Measurements from ENCODE around the gene ATP6V0A1. TPM values are rescaled to one million over a fixed set of nuclear protein-coding genes. Genes with fewer than 3 reads are reported as not detected.
A peak's percentile ranks its signal among the peaks of the same experiment; 100 is the strongest.

The ATP6V0A1 gene
- total RNA-seq, 1 donor = 40.0 TPM

DNA sequence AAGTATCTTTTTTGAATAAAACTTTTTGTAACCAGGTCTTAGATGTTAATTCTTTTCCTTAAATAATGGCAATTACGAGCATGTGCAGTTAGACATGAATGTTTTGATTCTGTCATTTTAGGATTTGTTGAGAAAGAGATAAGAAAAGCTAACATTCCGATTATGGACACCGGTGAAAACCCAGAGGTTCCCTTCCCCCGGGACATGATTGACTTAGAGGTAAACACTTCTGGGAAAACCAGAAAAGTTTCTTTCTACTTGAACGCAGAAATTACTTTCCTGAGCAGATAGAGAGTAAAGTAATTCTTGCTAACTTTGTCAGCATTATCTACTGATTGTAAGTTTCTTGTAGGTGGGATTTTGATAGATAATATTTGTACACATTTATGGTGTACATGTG lies 9.2 kb downstream of the ATP6V0A1 start:
- no peak for DNase-seq (ENCODE audit: low read depth)
- no peak overlapping the region for H3K4me3 ChIP-seq (ENCODE audit: low read depth, low read length)
- TF ChIP-seq, protein P1, sequence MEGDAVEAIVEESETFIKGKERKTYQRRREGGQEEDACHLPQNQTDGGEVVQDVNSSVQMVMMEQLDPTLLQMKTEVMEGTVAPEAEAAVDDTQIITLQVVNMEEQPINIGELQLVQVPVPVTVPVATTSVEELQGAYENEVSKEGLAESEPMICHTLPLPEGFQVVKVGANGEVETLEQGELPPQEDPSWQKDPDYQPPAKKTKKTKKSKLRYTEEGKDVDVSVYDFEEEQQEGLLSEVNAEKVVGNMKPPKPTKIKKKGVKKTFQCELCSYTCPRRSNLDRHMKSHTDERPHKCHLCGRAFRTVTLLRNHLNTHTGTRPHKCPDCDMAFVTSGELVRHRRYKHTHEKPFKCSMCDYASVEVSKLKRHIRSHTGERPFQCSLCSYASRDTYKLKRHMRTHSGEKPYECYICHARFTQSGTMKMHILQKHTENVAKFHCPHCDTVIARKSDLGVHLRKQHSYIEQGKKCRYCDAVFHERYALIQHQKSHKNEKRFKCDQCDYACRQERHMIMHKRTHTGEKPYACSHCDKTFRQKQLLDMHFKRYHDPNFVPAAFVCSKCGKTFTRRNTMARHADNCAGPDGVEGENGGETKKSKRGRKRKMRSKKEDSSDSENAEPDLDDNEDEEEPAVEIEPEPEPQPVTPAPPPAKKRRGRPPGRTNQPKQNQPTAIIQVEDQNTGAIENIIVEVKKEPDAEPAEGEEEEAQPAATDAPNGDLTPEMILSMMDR (IDR thresholded peaks at IDR 0.05; ENCODE audit: insufficient read depth, low read length) = no peak

DNA sequence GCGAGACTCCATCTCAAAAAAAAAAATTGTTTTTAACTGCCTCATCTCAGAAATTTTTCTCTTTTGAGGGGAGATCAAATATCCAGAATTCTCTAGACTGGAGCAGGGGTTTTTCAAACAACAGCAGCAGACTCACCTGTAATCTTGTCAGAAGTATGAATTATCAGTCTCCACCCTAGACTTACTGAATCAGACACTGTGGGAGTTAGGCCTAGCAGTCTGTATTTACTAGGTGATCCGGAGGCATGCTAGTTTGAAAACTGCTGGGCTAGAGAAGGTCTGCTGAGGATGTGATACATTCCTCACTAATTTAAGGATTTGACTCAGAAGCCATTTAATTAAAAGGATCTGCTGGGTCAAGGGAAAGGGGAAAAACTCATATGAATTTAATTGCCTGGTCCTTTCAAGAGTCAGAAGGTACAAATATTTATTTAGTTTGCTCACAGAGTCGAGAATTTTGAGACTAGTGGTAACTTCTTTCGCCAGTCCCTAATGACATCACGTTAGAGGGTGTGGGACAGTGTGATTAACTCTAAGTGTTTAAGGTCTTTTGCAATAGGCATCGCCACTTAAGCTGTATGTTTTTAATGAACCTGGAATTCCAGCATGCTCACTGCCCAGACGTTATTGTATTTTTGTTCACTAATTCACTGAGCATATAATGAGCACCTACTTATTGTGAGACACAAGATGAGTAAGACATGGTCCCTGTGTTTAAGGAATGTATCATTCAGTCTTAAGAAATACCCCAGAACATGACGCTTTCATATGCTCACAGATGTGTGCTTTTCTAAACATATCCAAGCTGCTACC lies 14.2 kb downstream of the ATP6V0A1 start:
- peak; percentile 75 for DNase-seq (ENCODE audit: low read depth)
- TF ChIP-seq, protein P1 (IDR thresholded peaks at IDR 0.05; ENCODE audit: insufficient read depth, low read length) = no peak
- H3K4me3 ChIP-seq (ENCODE audit: low read depth, low read length) = no peak overlapping the region

DNA sequence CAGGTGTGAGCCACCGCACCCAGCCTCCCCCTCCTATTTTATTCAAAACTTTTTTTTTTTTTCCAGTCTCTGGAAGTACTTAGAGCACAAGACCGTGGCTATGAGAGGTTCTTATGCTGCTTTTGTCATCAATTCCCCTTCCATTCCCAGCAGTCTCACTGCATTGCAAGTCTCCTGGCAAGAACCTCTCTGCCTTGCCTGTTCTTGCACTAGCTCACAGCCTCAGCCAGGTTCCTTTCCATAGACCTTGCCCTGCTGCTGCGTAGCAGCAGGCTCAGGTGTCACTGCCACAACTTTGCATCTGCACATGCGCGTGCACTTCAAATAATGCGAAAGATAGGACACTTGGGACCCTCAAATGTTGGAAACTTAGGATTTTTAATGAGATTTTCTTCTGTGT lies 15.6 kb downstream of the ATP6V0A1 start:
- H3K4me3 ChIP-seq (ENCODE audit: low read depth, low read length) = no peak overlapping the region
- TF ChIP-seq, protein P1 (IDR thresholded peaks at IDR 0.05; ENCODE audit: insufficient read depth, low read length) = no peak
- no peak for DNase-seq (ENCODE audit: low read depth)

DNA sequence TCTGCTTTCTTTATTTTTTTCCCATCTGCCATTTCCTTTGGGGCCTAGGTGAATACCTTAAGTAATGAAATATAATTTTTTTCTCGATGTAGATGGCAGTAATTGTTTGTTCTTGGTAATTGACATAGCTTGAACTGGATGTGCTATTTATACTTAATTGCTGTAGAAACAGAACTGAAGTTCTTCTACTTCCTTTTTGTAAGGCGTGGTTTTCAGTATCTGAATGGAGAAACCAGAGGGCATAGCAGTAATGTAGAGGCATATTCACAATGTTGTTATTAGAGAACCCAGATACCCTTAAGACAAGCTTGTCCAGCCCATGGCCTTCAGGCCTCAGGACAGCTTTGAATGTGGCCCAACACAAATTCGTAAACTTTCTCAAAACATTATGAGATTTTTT lies 16.4 kb downstream of the ATP6V0A1 start:
- H3K4me3 ChIP-seq (ENCODE audit: low read depth, low read length) = no peak overlapping the region
- DNase-seq (ENCODE audit: low read depth) = no peak
- TF ChIP-seq, protein P1 (IDR thresholded peaks at IDR 0.05; ENCODE audit: insufficient read depth, low read length) = no peak

DNA sequence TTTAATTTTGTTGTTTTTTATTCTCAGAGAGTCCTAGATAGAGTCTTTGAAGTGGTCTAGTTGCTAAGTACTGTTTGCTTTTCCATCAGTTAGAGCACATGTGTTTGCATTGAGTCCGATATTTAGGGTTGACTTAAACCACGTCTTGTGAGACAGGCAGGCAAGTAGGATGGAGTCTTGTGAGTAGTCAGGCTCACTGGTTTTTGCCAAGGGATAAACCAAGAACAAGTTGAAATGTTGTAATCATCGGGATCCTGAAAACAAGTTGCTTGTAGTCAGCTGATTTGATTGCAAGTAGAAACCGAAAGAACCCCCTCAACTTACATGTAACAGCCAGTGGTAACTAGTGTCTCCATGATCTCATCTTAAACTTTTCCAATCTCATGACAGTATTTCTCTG lies 17.2 kb downstream of the ATP6V0A1 start:
- no peak for DNase-seq (ENCODE audit: low read depth)
- TF ChIP-seq, protein P1 (IDR thresholded peaks at IDR 0.05; ENCODE audit: insufficient read depth, low read length) = no peak

DNA sequence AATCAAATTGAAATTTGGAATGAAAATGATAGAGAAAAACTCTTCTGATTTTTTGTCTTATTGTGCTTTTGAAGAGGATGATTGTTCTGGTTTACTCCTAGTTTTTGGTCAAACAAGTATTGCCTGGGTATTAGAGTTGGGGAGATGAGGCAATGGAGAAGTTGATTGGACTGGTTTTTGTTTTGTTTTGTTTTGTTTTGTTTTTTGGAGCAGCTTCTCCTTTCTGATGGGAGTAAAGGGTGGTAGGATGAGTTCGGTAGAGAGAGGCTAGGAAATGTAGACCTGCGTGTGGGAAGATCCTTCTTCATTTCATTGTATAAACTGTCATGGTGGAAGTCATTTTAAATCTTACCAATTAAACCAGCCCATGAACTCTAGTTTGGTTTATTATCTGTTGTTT lies 17.7 kb downstream of the ATP6V0A1 start:
- TF ChIP-seq, protein P1 (IDR thresholded peaks at IDR 0.05; ENCODE audit: insufficient read depth, low read length) = no peak
- no peak for DNase-seq (ENCODE audit: low read depth)
- no peak overlapping the region for H3K4me3 ChIP-seq (ENCODE audit: low read depth, low read length)

More for the DNA sequence above, 17.2 kb downstream of the ATP6V0A1 start:
- H3K4me3 ChIP-seq (ENCODE audit: low read depth, low read length) = no peak overlapping the region

All from fibroblast of the aortic adventitia (primary cell).